Left forelimb (tissue), 1 donor: Measurements from ENCODE around the gene HTN1.
"Not testable (repeated sequence)": the region's sequence is repeated elsewhere in the genome, so short reads cannot be mapped to it uniquely, and the experiment has no call there.

ENCODE experiments used
- DNase-seq: peaks from one replicate; pipeline ENCODE4 v3.0.0-alpha.2; 2018; ENCODE audit warnings: low spot score

Gene HTN1

GRCh38 chr4:70050138-70050537 lies at the start of gene HTN1:
Gene HTN1 (plus strand): TSS chr4:70050438. CDS start chr4:70053077, 2,639 bp downstream.
- not testable (repeated sequence) for DNase-seq

GRCh38 chr4:70000711-70001110 lies 49.5 kb upstream of the HTN1 start:
- no peak for DNase-seq

GRCh38 chr4:70002507-70002906 lies 47.7 kb upstream of the HTN1 start:
- no peak for DNase-seq

- no peak for DNase-seq
Observed at GRCh38 chr4:70008771-70009170, 41.5 kb upstream of the HTN1 start.

- DNase-seq, result not testable (repeated sequence)
Observed at GRCh38 chr4:70019006-70019405, 31.2 kb upstream of the HTN1 start.

- DNase-seq, result no peak
Observed at GRCh38 chr4:70023218-70023617, 27.0 kb upstream of the HTN1 start.

- DNase-seq, result no peak
Observed at GRCh38 chr4:70027011-70027410, 23.2 kb upstream of the HTN1 start.

GRCh38 chr4:70028159-70028558 lies 22.1 kb upstream of the HTN1 start, which contains the start of gene HTN3:
Gene HTN3 (plus strand): TSS chr4:70028459. CDS start chr4:70030741, 2,282 bp downstream.
- not testable (repeated sequence) for DNase-seq

- not testable (repeated sequence) for DNase-seq
Observed at GRCh38 chr4:70037559-70037958, 12.7 kb upstream of the HTN1 start.

GRCh38 chr4:70039928-70040327 lies 10.3 kb upstream of the HTN1 start:
- DNase-seq, result not testable (repeated sequence)

- no peak for DNase-seq
Observed at GRCh38 chr4:70041652-70042286, 8.5 kb upstream of the HTN1 start.

- not testable (repeated sequence) for DNase-seq
Observed at GRCh38 chr4:70056534-70056933, 6.3 kb downstream of the HTN1 start.

- no peak for DNase-seq
Observed at GRCh38 chr4:70057651-70058050, 7.4 kb downstream of the HTN1 start.

GRCh38 chr4:70059149-70059548 lies 8.9 kb downstream of the HTN1 start:
- no peak for DNase-seq

- no peak for DNase-seq
Observed at GRCh38 chr4:70062000-70062399, 11.8 kb downstream of the HTN1 start.

GRCh38 chr4:70080205-70080604 lies 30.0 kb downstream of the HTN1 start:
- no peak for DNase-seq

- DNase-seq, result no peak
Observed at GRCh38 chr4:70099206-70099605, 49.0 kb downstream of the HTN1 start.
